RWPE2 (cell line): ENCODE measurements around the gene LTV1.

Experiments used
- ATAC-seq: fragments of 200-7000 bp; cut with Tn5 transposase; 3 replicates; pipeline ENCODE4 v1.9.1; 2021; ENCODE audit warnings: low read depth
- DNase-seq: peaks from one replicate; pipeline ENCODE4 v3.0.0-alpha.2; 2020; ENCODE audit warnings: low spot score
- H3K27ac ChIP-seq: fragments of 450-650 bp; 2 replicates; pipeline ENCODE4 v1.5.1; 2017; ENCODE audit warnings: mild to moderate bottlenecking; ENCODE audit not compliant: poor library complexity, severe bottlenecking
- H3K27me3 ChIP-seq: fragments of 250-450 bp; sonication (Bioruptor Pico); 2 replicates; pipeline ENCODE4 v1.5.1; 2021; ENCODE audit warnings: mild to moderate bottlenecking, moderate library complexity; ENCODE audit not compliant: insufficient read depth, poor library complexity, severe bottlenecking
- H3K36me3 ChIP-seq: fragments of 250-450 bp; sonication (Bioruptor Pico); 2 replicates; pipeline ENCODE4 v1.5.1; 2020; ENCODE audit warnings: low read depth, mild to moderate bottlenecking, moderate library complexity
- H3K4me1 ChIP-seq: fragments of 250-450 bp; sonication (Bioruptor Pico); 2 replicates; pipeline ENCODE4 v1.5.1; 2021; ENCODE audit warnings: mild to moderate bottlenecking, moderate library complexity; ENCODE audit not compliant: insufficient read depth, poor library complexity, severe bottlenecking
- H3K4me3 ChIP-seq: fragments of 250-450 bp; sonication (Bioruptor Pico); 2 replicates; pipeline ENCODE4 v1.5.1; 2021; ENCODE audit warnings: mild to moderate bottlenecking, moderate library complexity; ENCODE audit not compliant: severe bottlenecking
- H3K9me3 ChIP-seq: fragments of 250-450 bp; sonication (Bioruptor Pico); 2 replicates; pipeline ENCODE4 v1.5.1; 2021; ENCODE audit warnings: mild to moderate bottlenecking, moderate library complexity; ENCODE audit not compliant: severe bottlenecking
- TF ChIP-seq, protein P1 (sequence below): fragments of 450-650 bp; IDR thresholded peaks from one replicate; pipeline ENCODE4 v1.5.1; 2017; ENCODE audit warnings: mild to moderate bottlenecking, moderate library complexity; ENCODE audit not compliant: poor library complexity, severe bottlenecking

LTV1 gene

GRCh38 chr6:143911028-143911427 is 67.9 kb downstream of the LTV1 start:
- DNase-seq (no peak), ATAC-seq (no peak)
- Histone ChIP-seq H3K27ac (no peak overlapping the region), H3K4me3 (no peak overlapping the region), H3K9me3 (peaks cover 2% of the 10 kb centered on the region), H3K4me1 (no peaks in the 10 kb centered on the region), H3K36me3 (no peaks in the 10 kb centered on the region), H3K27me3 (no peaks in the 10 kb centered on the region)
- TF ChIP-seq, protein P1, sequence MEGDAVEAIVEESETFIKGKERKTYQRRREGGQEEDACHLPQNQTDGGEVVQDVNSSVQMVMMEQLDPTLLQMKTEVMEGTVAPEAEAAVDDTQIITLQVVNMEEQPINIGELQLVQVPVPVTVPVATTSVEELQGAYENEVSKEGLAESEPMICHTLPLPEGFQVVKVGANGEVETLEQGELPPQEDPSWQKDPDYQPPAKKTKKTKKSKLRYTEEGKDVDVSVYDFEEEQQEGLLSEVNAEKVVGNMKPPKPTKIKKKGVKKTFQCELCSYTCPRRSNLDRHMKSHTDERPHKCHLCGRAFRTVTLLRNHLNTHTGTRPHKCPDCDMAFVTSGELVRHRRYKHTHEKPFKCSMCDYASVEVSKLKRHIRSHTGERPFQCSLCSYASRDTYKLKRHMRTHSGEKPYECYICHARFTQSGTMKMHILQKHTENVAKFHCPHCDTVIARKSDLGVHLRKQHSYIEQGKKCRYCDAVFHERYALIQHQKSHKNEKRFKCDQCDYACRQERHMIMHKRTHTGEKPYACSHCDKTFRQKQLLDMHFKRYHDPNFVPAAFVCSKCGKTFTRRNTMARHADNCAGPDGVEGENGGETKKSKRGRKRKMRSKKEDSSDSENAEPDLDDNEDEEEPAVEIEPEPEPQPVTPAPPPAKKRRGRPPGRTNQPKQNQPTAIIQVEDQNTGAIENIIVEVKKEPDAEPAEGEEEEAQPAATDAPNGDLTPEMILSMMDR = no peak

DNA sequence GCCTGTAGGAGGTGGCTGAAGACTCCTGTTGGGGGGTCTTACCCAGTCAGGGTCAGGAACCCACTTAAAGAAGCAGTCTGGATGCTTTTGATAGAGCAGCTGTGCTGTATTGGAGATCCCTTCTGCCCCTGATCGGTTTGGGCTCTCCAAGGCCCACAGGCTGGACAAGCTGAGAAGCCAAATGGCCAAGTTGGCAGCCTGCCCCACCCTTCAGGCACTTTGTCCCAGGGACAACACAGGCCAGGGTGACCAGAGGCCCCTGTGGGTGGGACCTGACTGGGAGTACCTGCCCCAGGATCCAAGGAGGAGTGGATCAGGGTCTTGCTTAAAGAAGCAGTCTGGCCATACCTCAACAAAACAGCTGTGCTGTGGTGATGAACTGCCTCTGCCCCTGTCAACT is 69.5 kb downstream of the LTV1 start:
- Histone ChIP-seq H3K27me3 (no peaks in the 10 kb centered on the region), H3K9me3 (peaks cover 2% of the 10 kb centered on the region), H3K36me3 (no peaks in the 10 kb centered on the region), H3K4me1 (no peaks in the 10 kb centered on the region), H3K4me3 (no peak overlapping the region), H3K27ac (no peak overlapping the region)
- TF ChIP-seq, protein P1 = no peak
- DNase-seq = no peak
- ATAC-seq = no peak
